ENCODE data around the gene FLAD1. TPM values are rescaled to one million over a fixed set of nuclear protein-coding genes. Genes with fewer than 3 reads are reported as not detected.

FLAD1 gene
- total and polyA plus RNA-seq, 9 donors: 16.7 to 21.9 (median 20.3) TPM

DNA sequence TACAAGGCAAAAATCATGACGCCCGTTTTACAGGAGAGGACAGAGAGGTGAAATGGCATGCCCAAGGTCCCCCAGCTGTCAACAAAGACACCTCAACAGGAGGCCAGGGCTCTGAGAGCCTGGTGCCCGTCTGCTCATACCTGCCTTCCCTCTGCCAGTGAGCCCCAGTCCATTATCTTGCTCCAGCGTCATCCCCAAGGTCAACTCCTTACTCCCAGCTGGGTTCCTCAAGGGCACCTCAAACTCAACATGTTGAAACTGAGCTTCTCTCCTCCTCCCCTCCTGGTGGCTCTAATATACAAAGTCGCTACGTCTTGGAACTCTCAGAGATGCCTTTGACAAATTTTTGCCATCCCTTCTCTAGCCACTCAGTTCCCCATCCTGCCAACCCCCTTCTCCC is 30.5 kb upstream of the FLAD1 start:
- no peaks in the 10 kb centered on the region for H3K9me3 ChIP-seq (replicated peaks; ENCODE audit: control insufficient read depth, low read depth, low read length)
- H3K4me3 ChIP-seq (ENCODE audit: low read length): no peak overlapping the region
- peak overlapping the region; percentile 56 for H3K27ac ChIP-seq (ENCODE audit: low read length)
- H3K4me1 ChIP-seq (ENCODE audit: control insufficient read depth, insufficient read depth, low read length): peaks cover 50% of the 10 kb centered on the region
- no peaks in the 10 kb centered on the region for H3K27me3 ChIP-seq (ENCODE audit: control insufficient read depth, insufficient read depth, low read length)
- DNase-seq: no peak
- H3K36me3 ChIP-seq (ENCODE audit: control insufficient read depth, insufficient read depth, low read length): peaks cover 38% of the 10 kb centered on the region
- 90% methylated on average over 5 of the region's 6 CpGs for WGBS (ENCODE audit: insufficient coverage)

DNA sequence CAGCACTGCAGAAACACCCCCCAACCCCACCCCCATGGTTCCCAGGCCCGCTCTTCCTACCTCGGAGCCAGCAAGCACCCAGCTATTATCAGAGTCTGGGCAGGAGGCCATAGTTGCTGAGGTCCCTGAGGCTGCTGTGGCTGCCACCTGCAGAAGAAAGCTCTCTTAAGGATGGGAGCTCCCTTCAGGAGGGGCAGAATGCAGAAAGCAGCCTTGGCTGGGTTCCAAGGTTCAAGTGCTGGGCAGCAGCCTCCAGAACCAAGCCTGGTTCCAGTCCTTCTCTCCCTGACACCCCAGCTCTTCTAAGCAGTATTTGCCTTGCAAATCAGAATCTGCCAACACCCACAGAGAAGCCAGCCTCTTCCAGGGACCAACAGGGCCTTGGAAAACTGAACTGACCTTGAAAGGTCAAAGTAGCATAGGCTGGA is 29.5 kb upstream of the FLAD1 start:
- no peaks in the 10 kb centered on the region for H3K27me3 ChIP-seq (ENCODE audit: control insufficient read depth, insufficient read depth, low read length)
- 92% methylated on average over 2 of the region's 2 CpGs for WGBS (ENCODE audit: insufficient coverage)
- no peak overlapping the region for H3K27ac ChIP-seq (ENCODE audit: low read length)
- H3K4me1 ChIP-seq (ENCODE audit: control insufficient read depth, insufficient read depth, low read length): peaks cover 60% of the 10 kb centered on the region
- no peak overlapping the region for H3K4me3 ChIP-seq (ENCODE audit: low read length)
- H3K9me3 ChIP-seq (replicated peaks; ENCODE audit: control insufficient read depth, low read depth, low read length): no peaks in the 10 kb centered on the region
- DNase-seq: no peak
- H3K36me3 ChIP-seq (ENCODE audit: control insufficient read depth, insufficient read depth, low read length): peaks cover 38% of the 10 kb centered on the region

DNA sequence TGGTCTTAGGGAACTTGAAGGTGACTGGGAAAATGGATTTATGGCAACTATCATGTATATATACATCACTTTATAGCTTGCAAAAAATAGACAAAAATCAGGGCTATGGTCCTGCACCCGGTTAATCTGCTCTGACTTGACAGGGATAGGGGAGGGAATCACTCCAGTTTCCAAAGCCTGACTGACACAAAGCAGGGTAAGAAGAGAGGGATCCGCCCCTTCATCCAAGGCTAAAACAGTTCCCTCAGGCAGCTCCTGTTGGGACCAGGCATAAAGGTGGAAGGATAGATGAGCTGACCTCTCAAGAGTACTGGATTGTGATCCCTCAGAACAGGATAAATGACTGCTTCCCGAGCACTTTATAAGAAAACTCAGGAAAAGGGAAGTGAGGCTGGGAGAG is 28.6 kb upstream of the FLAD1 start:
- H3K4me3 ChIP-seq (ENCODE audit: low read length): peak overlapping the region; percentile 65

DNA sequence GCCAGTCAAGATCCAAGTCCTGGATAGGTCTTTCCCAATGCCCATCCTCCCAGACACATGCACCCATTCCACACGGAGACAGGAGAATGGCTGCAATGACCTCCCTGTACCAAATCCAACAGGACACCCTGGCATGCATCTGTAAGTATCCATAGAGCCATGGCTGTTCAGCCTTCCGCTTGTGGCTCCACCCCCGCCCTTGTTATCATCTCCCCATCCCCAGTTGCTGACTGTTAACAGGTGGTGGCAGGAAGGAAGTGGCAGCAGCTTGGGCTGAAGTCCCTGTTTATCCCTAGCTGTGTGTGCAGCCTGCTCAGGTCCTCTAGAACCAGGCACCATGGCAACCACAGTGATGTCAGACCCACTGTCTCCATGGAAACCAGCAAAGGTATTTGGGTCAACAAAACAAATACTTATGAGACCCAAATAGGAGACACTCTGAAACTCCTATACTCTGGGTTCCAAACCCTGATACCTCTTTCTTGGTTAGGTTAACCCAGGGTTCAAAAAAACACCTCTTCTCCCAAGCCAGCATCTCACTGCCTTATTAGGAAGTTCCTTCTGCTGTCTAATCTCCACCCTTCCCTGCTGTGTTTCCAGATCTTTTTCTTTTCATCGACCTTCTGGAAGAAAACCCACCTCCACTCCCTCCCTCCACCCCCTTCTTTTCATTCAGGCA is 28.0 kb upstream of the FLAD1 start:
- H3K27me3 ChIP-seq (ENCODE audit: control insufficient read depth, insufficient read depth, low read length): no peaks in the 10 kb centered on the region
- H3K36me3 ChIP-seq (ENCODE audit: control insufficient read depth, insufficient read depth, low read length): peaks cover 47% of the 10 kb centered on the region
- DNase-seq: peak; percentile 84
- peak overlapping the region; percentile 65 for H3K4me3 ChIP-seq (ENCODE audit: low read length)
- no peaks in the 10 kb centered on the region for H3K9me3 ChIP-seq (replicated peaks; ENCODE audit: control insufficient read depth, low read depth, low read length)
- 12% methylated on average over 2 of the region's 4 CpGs for WGBS (ENCODE audit: insufficient coverage)
- H3K27ac ChIP-seq (ENCODE audit: low read length): peak overlapping the region; percentile 96
- peaks cover 67% of the 10 kb centered on the region for H3K4me1 ChIP-seq (ENCODE audit: control insufficient read depth, insufficient read depth, low read length)

More for the DNA sequence above, 28.6 kb upstream of the FLAD1 start:
- WGBS (ENCODE audit: insufficient coverage): no CpG with 5 or more reads among the region's 3 CpGs
- Histone ChIP-seq H3K4me1 (ENCODE audit: control insufficient read depth, insufficient read depth, low read length) (peaks cover 64% of the 10 kb centered on the region), H3K36me3 (ENCODE audit: control insufficient read depth, insufficient read depth, low read length) (peaks cover 44% of the 10 kb centered on the region), H3K27me3 (ENCODE audit: control insufficient read depth, insufficient read depth, low read length) (no peaks in the 10 kb centered on the region), H3K9me3 (replicated peaks; ENCODE audit: control insufficient read depth, low read depth, low read length) (no peaks in the 10 kb centered on the region), H3K27ac (ENCODE audit: low read length) (peak overlapping the region; percentile 96)
- no peak for DNase-seq

DNA sequence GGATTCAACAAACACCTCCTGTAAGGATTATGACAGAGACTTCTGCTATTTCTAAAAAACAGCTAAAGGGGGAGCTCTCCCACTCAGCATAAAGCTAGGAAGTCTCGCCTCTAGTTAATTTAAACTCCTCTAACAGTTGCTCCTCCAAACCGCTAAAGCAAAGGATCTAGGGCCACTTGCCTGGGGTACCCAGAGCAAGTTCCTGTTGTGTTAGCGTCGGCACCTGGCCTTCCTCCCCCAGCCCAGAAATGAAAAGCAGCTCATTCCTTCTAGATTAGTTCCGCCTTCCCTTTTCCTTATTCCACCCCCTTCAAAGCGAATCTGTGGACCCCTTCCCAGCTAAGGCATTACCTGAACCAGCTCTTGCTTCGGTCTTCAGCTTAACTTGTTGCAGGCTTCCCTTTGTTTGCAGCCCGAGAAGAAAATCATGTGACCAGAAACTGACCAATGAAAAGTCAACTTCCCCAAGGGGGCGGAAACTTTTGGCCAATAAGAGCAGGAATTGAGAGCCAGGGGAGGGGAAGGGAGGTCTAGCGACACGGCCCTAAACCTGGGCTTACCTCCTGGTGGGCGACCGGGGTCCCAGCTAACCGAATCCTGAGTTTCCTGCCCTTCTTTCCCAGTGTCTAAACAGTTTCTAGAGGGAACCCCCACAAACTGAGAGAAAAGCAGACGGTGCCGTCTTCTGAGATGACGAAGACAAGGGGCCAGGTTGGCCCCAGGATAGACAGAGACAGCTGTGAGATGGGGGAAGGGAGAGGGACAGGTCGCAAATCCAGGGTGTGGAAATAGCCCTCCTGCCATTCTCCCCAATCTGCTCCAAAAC is 27.2 kb upstream of the FLAD1 start, which contains the start of gene PBXIP1:
PBXIP1 (minus strand) TSS at position 382 of the 826 bp plus-strand sequence. CDS start 2,378 bp downstream, outside the sequence.
- Histone ChIP-seq H3K27me3 (ENCODE audit: control insufficient read depth, insufficient read depth, low read length) (no peaks in the 10 kb centered on the region), H3K9me3 (replicated peaks; ENCODE audit: control insufficient read depth, low read depth, low read length) (no peaks in the 10 kb centered on the region), H3K36me3 (ENCODE audit: control insufficient read depth, insufficient read depth, low read length) (peaks cover 42% of the 10 kb centered on the region), H3K27ac (ENCODE audit: low read length) (peak within 1 kb of the TSS; percentile 96), H3K4me3 (ENCODE audit: low read length) (peak within 1 kb of the TSS; percentile 65), H3K4me1 (ENCODE audit: control insufficient read depth, insufficient read depth, low read length) (peaks cover 73% of the 10 kb centered on the region)
- DNase-seq: peak; percentile 99
- WGBS (ENCODE audit: insufficient coverage): 0% methylated on average over 11 of the region's 18 CpGs

DNA sequence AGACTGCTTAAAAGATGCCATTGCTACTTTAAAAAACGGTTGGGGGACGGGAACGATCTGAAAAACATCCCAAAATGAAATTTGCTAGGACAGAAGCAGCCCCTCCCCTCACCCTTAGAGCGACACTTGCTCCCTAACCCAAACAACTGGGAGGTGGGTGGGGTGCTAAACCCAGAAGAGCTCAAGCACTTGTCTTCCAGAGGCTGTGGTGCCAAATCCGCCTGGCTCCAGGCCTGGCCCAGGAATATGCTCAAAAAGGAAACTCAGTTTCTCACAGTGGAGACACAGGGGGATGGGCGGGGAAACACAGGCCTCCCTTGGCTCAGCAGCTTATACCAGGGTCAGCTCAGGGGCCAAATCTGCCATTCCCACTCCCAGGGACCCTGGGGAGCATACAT is 26.6 kb upstream of the FLAD1 start:
- H3K4me1 ChIP-seq (ENCODE audit: control insufficient read depth, insufficient read depth, low read length): peaks cover 74% of the 10 kb centered on the region
- H3K9me3 ChIP-seq (replicated peaks; ENCODE audit: control insufficient read depth, low read depth, low read length): no peaks in the 10 kb centered on the region
- no peaks in the 10 kb centered on the region for H3K27me3 ChIP-seq (ENCODE audit: control insufficient read depth, insufficient read depth, low read length)
- peaks cover 36% of the 10 kb centered on the region for H3K36me3 ChIP-seq (ENCODE audit: control insufficient read depth, insufficient read depth, low read length)
- DNase-seq: peak; percentile 90
- 12% methylated on average over 3 of the region's 6 CpGs for WGBS (ENCODE audit: insufficient coverage)
- peak overlapping the region; percentile 96 for H3K27ac ChIP-seq (ENCODE audit: low read length)
- H3K4me3 ChIP-seq (ENCODE audit: low read length): peak overlapping the region; percentile 65

DNA sequence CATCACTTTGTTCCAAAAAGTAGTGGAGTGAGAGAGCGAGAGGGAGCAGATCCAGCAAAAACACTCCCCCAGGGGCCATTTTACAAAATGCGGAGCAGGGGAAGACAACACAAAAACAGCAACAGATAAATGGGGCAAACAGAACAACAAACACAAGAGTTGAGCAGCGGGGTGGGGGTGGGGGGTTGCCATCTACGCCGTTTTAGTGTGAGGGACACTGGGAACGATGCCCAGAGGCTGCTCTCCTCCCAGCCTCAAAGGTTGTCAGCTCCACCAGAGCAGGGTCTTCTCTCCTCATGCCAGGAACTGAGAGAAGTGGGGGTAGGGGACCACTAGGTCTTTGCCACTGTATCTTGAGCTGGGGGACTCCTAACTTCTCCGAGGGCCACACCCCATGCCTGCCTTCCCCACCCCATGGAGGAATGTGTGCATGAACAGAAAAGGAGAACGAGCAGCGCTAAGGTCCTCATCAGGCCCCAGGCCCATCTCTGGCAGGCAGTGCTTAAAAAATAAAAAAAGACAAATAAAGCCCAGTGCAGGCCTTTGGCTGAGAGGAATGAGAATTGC is 26.0 kb upstream of the FLAD1 start:
- Histone ChIP-seq H3K27me3 (ENCODE audit: control insufficient read depth, insufficient read depth, low read length) (no peaks in the 10 kb centered on the region), H3K27ac (ENCODE audit: low read length) (peak overlapping the region; percentile 96), H3K4me1 (ENCODE audit: control insufficient read depth, insufficient read depth, low read length) (peaks cover 68% of the 10 kb centered on the region), H3K4me3 (ENCODE audit: low read length) (no peak overlapping the region), H3K36me3 (ENCODE audit: control insufficient read depth, insufficient read depth, low read length) (peaks cover 33% of the 10 kb centered on the region), H3K9me3 (replicated peaks; ENCODE audit: control insufficient read depth, low read depth, low read length) (no peaks in the 10 kb centered on the region)
- no CpG with 5 or more reads among the region's 9 CpGs for WGBS (ENCODE audit: insufficient coverage)
- no peak for DNase-seq

DNA sequence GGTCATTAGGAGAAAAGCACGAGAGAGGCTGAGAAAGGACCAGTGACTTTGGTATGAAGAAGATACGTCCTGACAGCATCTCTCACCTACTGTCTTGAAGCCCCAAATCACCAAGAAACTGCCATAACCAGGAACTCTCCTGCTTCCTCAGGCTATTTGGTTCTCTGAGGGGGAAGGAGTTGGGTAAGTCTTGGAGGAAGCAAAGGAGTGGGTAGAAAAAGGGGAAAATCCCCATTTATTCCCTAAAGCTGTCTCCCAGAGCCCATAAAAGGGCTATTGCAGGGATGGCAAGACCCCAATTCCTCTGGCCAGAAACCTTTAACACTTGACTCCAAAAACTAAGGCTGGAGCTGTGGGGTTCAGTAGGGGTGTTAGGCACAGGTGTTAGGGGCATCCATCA is 25.1 kb upstream of the FLAD1 start:
- H3K4me1 ChIP-seq (ENCODE audit: control insufficient read depth, insufficient read depth, low read length): peaks cover 66% of the 10 kb centered on the region
- DNase-seq: no peak
- no CpG with 5 or more reads among the region's 2 CpGs for WGBS (ENCODE audit: insufficient coverage)

DNA sequence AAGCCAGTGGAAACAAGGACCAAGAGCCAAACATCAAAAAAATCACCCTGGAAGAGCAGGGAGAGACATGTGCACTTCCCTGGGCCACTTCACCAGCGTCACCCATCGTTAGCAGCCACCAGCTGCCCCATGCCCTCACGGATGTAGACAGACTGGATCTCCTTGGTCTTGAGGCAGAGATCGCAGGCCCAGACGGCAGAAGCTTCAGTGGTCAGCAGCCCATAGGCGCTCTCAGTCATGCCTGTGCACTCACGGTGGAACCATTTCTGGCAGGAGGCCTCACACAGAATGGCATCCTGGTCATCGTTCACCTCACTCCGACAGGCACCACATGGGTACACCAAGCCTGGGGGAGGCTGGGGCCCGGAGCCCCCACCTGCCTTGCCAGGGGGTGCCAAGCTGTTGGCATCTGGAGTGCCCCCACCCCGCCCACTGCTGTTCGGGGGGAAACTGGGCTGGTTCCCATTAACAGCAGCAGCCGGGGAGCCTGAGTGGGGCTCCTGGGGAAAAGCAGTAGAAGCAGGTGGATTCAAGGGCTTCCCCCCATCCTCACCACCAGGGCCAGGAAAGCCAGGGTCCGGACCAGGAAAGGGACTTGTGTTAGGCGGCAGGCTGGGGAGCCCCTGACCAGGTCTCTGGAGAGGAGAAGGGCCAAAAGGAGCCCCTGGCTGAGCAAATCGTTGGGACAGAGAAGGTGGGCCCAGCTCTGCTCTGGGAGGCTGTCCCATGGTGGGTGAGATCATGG is 24.3 kb upstream of the FLAD1 start:
- H3K4me1 ChIP-seq (ENCODE audit: control insufficient read depth, insufficient read depth, low read length): peaks cover 60% of the 10 kb centered on the region
- H3K4me3 ChIP-seq (ENCODE audit: low read length): no peak overlapping the region
- H3K36me3 ChIP-seq (ENCODE audit: control insufficient read depth, insufficient read depth, low read length): peaks cover 37% of the 10 kb centered on the region
- DNase-seq: no peak
- 90% methylated on average over 10 of the region's 16 CpGs for WGBS (ENCODE audit: insufficient coverage)
- H3K27me3 ChIP-seq (ENCODE audit: control insufficient read depth, insufficient read depth, low read length): no peaks in the 10 kb centered on the region
- no peaks in the 10 kb centered on the region for H3K9me3 ChIP-seq (replicated peaks; ENCODE audit: control insufficient read depth, low read depth, low read length)
- H3K27ac ChIP-seq (ENCODE audit: low read length): peak overlapping the region; percentile 9

More for the DNA sequence above, 25.1 kb upstream of the FLAD1 start:
- no peak overlapping the region for H3K4me3 ChIP-seq (ENCODE audit: low read length)
- H3K27ac ChIP-seq (ENCODE audit: low read length): peak overlapping the region; percentile 96
- H3K9me3 ChIP-seq (replicated peaks; ENCODE audit: control insufficient read depth, low read depth, low read length): no peaks in the 10 kb centered on the region
- H3K36me3 ChIP-seq (ENCODE audit: control insufficient read depth, insufficient read depth, low read length): peaks cover 31% of the 10 kb centered on the region
- no peaks in the 10 kb centered on the region for H3K27me3 ChIP-seq (ENCODE audit: control insufficient read depth, insufficient read depth, low read length)
